Muscle of back (tissue), 11 donors: ENCODE data around the gene STRN4. TPM values are rescaled to one million over a fixed set of nuclear protein-coding genes. Genes with fewer than 3 reads are reported as not detected.

Source experiments
- DNase-seq, 3 donors: peaks; one replicate each; pipeline versions ENCODE4 v3.0.0 to v3.0.0-alpha.2; 2013
- polyA plus RNA-seq, 10 donors: library from polyadenylated mRNA; unstranded; fragments of 120-200 nt; gene quantifications; one replicate each; pipeline ENCODE4 v1.2.1, GENCODE V29; 2013; ENCODE audit not compliant: insufficient read length in 10 of 10

The STRN4 gene
- polyA plus RNA-seq, 10 donors, result 39.6 to 61.4 (median 45.5) TPM

- DNase-seq, result peak in 1 of 3 donors; percentile 64
These were observed 2.3 kb upstream of the STRN4 start for GRCh38 chr19:46748325-46749109.

GRCh38 chr19:46745521-46746280 is 549 bp downstream of the STRN4 start, which contains the start of gene FKRP:
Gene FKRP (plus strand): TSS chr19:46746057. CDS start chr19:46755451, 9,394 bp downstream.
- DNase-seq, result peak in 1 of 3 donors; percentile 71

GRCh38 chr19:46745030-46745429 is 1.2 kb downstream of the STRN4 start:
- no peak for DNase-seq

GRCh38 chr19:46744005-46744691 is 2.1 kb downstream of the STRN4 start:
- no peak for DNase-seq

- no peak for DNase-seq
These were observed 3.2 kb downstream of the STRN4 start for GRCh38 chr19:46742926-46743480.

GRCh38 chr19:46741447-46741846 is 4.8 kb downstream of the STRN4 start:
- no peak for DNase-seq

GRCh38 chr19:46739290-46739771 is 6.9 kb downstream of the STRN4 start:
- DNase-seq, result no peak

- no peak for DNase-seq
These were observed 8.5 kb downstream of the STRN4 start for GRCh38 chr19:46737761-46738171.

- DNase-seq, result no peak
These were observed 9.0 kb downstream of the STRN4 start for GRCh38 chr19:46737298-46737654.

GRCh38 chr19:46736531-46737297 is 9.5 kb downstream of the STRN4 start:
- peak in 1 of 3 donors; percentile 47 for DNase-seq

- no peak for DNase-seq
These were observed 12.5 kb downstream of the STRN4 start for GRCh38 chr19:46733690-46734292.

- no peak for DNase-seq
These were observed 13.1 kb downstream of the STRN4 start for GRCh38 chr19:46732966-46733689.

- DNase-seq, result no peak
These were observed 13.9 kb downstream of the STRN4 start for GRCh38 chr19:46732172-46732938.

- DNase-seq, result no peak
These were observed 14.7 kb downstream of the STRN4 start for GRCh38 chr19:46731584-46731983.

- DNase-seq, result peak in 1 of 3 donors; percentile 50
These were observed 15.2 kb downstream of the STRN4 start for GRCh38 chr19:46731007-46731501.

- no peak for DNase-seq
These were observed 15.7 kb downstream of the STRN4 start for GRCh38 chr19:46730595-46730994.

- DNase-seq, result no peak
These were observed 16.1 kb downstream of the STRN4 start for GRCh38 chr19:46730187-46730586.

- no peak for DNase-seq
These were observed 16.6 kb downstream of the STRN4 start for GRCh38 chr19:46729696-46730095.
